Lung (tissue), 12 donors: ENCODE measurements around the gene WDFY1. TPM values are rescaled to one million over a fixed set of nuclear protein-coding genes. Genes with fewer than 3 reads are reported as not detected.

Source experiments
- ATAC-seq: fragments of 200-7000 bp; cut with Tn5 transposase; one replicate; pipeline ENCODE4 v1.9.1; 2020; ENCODE audit warnings: moderate number of reproducible peaks; ENCODE audit not compliant: insufficient read depth, low FRiP score
- DNase-seq, 3 donors: peaks; one replicate each; pipeline ENCODE4 v3.0.0-alpha.2; 2013 to 2017
- H3K27ac ChIP-seq, 2 donors: one replicate each; pipeline ENCODE4 v1.5.1; 2013; ENCODE audit warnings: mild to moderate bottlenecking in 2 of 2, moderate library complexity in 2 of 2, control low read depth in 1 of 2, inconsistent platforms in 1 of 2, low read depth in 1 of 2, low read length in 1 of 2
- H3K27me3 ChIP-seq, 3 donors: one replicate each; pipeline ENCODE4 v1.5.1; 2013; ENCODE audit warnings: low read length in 2 of 3; ENCODE audit not compliant: control insufficient read depth in 3 of 3, insufficient read depth in 3 of 3
- H3K36me3 ChIP-seq, 4 donors: one replicate each; pipeline ENCODE4 v1.5.1; 2013; ENCODE audit warnings: low read length in 4 of 4, mild to moderate bottlenecking in 1 of 4, moderate library complexity in 1 of 4; ENCODE audit not compliant: control insufficient read depth in 4 of 4, insufficient read depth in 4 of 4
- H3K4me1 ChIP-seq, 5 donors: one replicate each; pipeline ENCODE4 v1.5.1; 2013; ENCODE audit warnings: low read length in 5 of 5, mild to moderate bottlenecking in 2 of 5, moderate library complexity in 1 of 5; ENCODE audit not compliant: control insufficient read depth in 5 of 5, insufficient read depth in 5 of 5
- H3K4me3 ChIP-seq: one replicate; pipeline ENCODE4 v1.5.1; 2013; ENCODE audit warnings: mild to moderate bottlenecking, control low read depth, moderate library complexity
- H3K9ac ChIP-seq, 2 donors: one replicate each; pipeline ENCODE4 v1.5.1; 2013; ENCODE audit warnings: low read length in 2 of 2, control low read depth in 1 of 2; ENCODE audit not compliant: insufficient read depth in 1 of 2
- H3K9me3 ChIP-seq, 4 donors: one replicate each; pipeline ENCODE4 v1.5.1; 2013; ENCODE audit warnings: low read length in 3 of 4, mild to moderate bottlenecking in 1 of 4, moderate library complexity in 1 of 4; ENCODE audit not compliant: control insufficient read depth in 4 of 4, insufficient read depth in 3 of 4
- CTCF ChIP-seq: IDR thresholded peaks from 2 replicates; pipeline ENCODE4 v1.5.1; 2012; ENCODE audit warnings: mild to moderate bottlenecking; ENCODE audit errors: control extremely low read depth, extremely low read depth
- WGBS, 2 donors: extraction: QIAGEN DNeasy Blood & Tissue Kit; methylation state at CpG; one replicate each; pipeline ENCODE4 v1.1.7; 2013; 5-methylcytosine and 5-hydroxymethylcytosine counted together
- polyA plus RNA-seq, 2 donors: library from polyadenylated mRNA; stranded (reverse); fragments of 200-250 nt; gene quantifications; one replicate each; pipeline ENCODE4 v1.2.1, GENCODE V29; 2013
- total RNA-seq, 2 donors: library from RNA; depleted of rRNA in 1 of 2; stranded (reverse); fragments of >200 nt in 1 of 2; gene quantifications; one replicate each; pipeline ENCODE4 v1.2.1, GENCODE V29; 2014 to 2021
- donor health status: control.
- donor health status: control.
- donor health status: Bipolar disorder and iron deficiency.
- donor health status: healthy.
- donor health status: DM: yes; HTN: yes; CAD: no.

WDFY1 gene
- total and polyA plus RNA-seq, 4 donors = 14.5 to 90.9 (median 30.8) TPM

- no peak overlapping the region for H3K4me3 ChIP-seq
- H3K27me3 ChIP-seq = no peaks in the 10 kb centered on the region
- no peaks in the 10 kb centered on the region for H3K4me1 ChIP-seq
- H3K36me3 ChIP-seq = peaks cover 0 to 7% (median 2%) of the 10 kb centered on the region in 4 donors
- WGBS, 2 donors = 74 to 80% methylated on average over 3 of the region's 3 CpGs
- H3K27ac ChIP-seq = no peak overlapping the region
- ATAC-seq = no peak
- DNase-seq = no peak
- H3K9me3 ChIP-seq = no peaks in the 10 kb centered on the region
- no peak overlapping the region for H3K9ac ChIP-seq
- TF ChIP-seq CTCF = no peak
These were observed 31.6 kb upstream of the WDFY1 start for GRCh38 chr2:223976635-223977226.

DNA sequence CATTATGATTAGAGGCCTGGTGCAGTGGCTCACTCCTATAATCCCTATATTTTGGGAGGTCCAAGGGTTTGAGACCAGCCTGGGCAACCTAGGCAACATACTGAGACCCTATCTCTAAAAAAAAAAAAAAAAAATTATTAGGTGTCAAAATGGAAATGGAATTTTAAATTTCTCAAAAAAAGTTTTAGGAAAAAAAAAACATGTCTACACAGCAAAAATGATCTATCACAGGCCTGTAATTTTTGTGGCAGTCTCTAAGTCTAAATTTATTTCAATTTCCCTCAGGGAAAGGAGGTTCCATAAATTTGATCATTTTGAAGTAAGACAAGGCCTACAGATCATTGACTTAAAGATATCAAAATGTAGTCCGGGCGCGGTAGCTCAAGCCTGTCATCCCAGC lies 28.5 kb upstream of the WDFY1 start:
- Histone ChIP-seq H3K4me1 (peaks cover 0 to 3% (median 0%) of the 10 kb centered on the region in 5 donors), H3K36me3 (peaks cover 0 to 6% (median under 1%) of the 10 kb centered on the region in 4 donors), H3K9me3 (no peaks in the 10 kb centered on the region), H3K9ac (no peak overlapping the region), H3K4me3 (no peak overlapping the region), H3K27me3 (no peaks in the 10 kb centered on the region), H3K27ac (no peak overlapping the region)
- TF ChIP-seq CTCF = no peak
- DNase-seq (no peak), ATAC-seq (no peak)
- WGBS, 2 donors = 98% methylated on average over 3 of the region's 3 CpGs

GRCh38 chr2:223972656-223973102 lies 27.5 kb upstream of the WDFY1 start:
- no peaks in the 10 kb centered on the region for H3K27me3 ChIP-seq
- 88% methylated on average over 7 of the region's 7 CpGs for WGBS, 2 donors
- H3K4me3 ChIP-seq = no peak overlapping the region
- peaks cover 0 to 3% (median 0%) of the 10 kb centered on the region in 5 donors for H3K4me1 ChIP-seq
- no peak overlapping the region for H3K27ac ChIP-seq
- H3K36me3 ChIP-seq = peaks cover 0 to 7% (median 3%) of the 10 kb centered on the region in 4 donors
- no peak overlapping the region for H3K9ac ChIP-seq
- no peak for TF ChIP-seq CTCF
- no peaks in the 10 kb centered on the region for H3K9me3 ChIP-seq
- ATAC-seq (no peak), DNase-seq (no peak)

GRCh38 chr2:223971731-223972130 lies 26.6 kb upstream of the WDFY1 start:
- 89 to 91% methylated on average over 5 of the region's 5 CpGs for WGBS, 2 donors
- peaks cover 0 to 13% (median 7%) of the 10 kb centered on the region in 4 donors for H3K36me3 ChIP-seq
- no peak overlapping the region for H3K4me3 ChIP-seq
- peaks cover 0 to 3% (median 0%) of the 10 kb centered on the region in 5 donors for H3K4me1 ChIP-seq
- no peaks in the 10 kb centered on the region for H3K9me3 ChIP-seq
- H3K27me3 ChIP-seq = no peaks in the 10 kb centered on the region
- no peak overlapping the region for H3K9ac ChIP-seq
- ATAC-seq (no peak), DNase-seq (no peak)
- H3K27ac ChIP-seq = no peak overlapping the region
- TF ChIP-seq CTCF = no peak
